ENCODE results near the gene TSPO.

GRCh38 chr22:43168471-43169309, 17.3 kb downstream of the TSPO start:
- TF ChIP-seq THAP9 (CRISPR knock-in tag; IDR thresholded peaks at IDR 0.05; ENCODE audit: borderline replicate concordance) (no peak), PAX8 (CRISPR knock-in tag; IDR thresholded peaks at IDR 0.05; ENCODE audit: borderline replicate concordance) (no peak), ZNF501 (CRISPR knock-in tag; IDR thresholded peaks at IDR 0.05) (no peak), CTCF (CRISPR knock-in tag; IDR thresholded peaks at IDR 0.05) (no peak), ZNF510 (CRISPR knock-in tag; IDR thresholded peaks at IDR 0.05; ENCODE audit: low read depth) (no peak), MYC (CRISPR knock-in tag; IDR thresholded peaks at IDR 0.05; ENCODE audit: borderline replicate concordance) (no peak), HCFC1 (IDR thresholded peaks at IDR 0.05; ENCODE audit: low read depth, low read length) (no peak), MEF2D (CRISPR knock-in tag; IDR thresholded peaks at IDR 0.05) (no peak)

Data from HepG2 (cell line).